HG02970 (cell line): ENCODE results near the gene LAS1L.
"Not testable (repeated sequence)": the region's sequence is repeated elsewhere in the genome, so short reads cannot be mapped to it uniquely, and the experiment has no call there.

ENCODE experiments used
- ATAC-seq: cut with Tn5 transposase; IDR thresholded peaks from one replicate; pipeline ENCODE4 v1.9.1; 2021; ENCODE audit warnings: mild to moderate bottlenecking, moderate library complexity, moderate number of reproducible peaks; ENCODE audit not compliant: unreplicated experiment, low FRiP score

Gene LAS1L

DNA sequence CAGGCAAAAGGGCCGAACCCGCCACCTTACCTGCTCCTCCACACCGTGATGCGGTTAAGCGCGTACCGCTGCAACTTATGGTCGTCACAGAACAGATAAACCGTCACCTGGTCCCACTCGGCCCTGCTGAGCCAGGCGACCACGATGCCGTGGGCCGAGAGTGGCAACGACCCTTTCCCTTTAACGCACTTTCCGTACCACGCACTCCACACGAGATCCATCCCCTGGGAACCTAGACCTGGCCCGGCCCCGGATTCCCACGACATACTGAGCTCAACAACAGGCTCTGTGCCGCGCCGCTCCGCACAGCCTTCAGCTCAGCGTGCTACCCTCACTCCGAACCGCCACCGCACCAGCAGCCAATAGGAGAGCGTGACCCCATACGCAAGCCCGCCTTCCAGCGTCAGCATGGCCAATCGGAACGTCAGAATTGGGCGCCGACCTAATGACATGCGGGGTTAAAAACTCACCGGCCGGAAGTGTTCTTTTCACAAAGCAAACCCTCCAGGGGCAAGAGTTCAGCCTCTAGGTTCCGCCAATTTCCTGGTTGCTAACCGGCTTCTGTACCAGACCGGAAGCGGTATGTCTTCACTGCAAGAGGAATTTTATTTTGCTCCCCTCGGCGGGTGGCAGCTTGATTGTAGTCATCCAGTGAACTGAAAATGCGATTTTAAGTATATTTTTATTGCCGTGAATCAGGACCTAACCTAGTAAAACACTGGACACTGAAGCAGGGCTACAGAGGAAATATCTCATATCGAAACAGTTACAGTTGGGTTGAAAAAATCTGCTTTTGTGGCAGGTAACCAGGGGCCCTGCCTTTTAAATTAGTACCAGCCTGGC is at the start of gene LAS1L:
TSS of gene LAS1L (minus strand) at position 338 of the 843 bp plus-strand sequence. CDS start at position 266, 72 bp downstream.
- ATAC-seq: peak; percentile 95

DNA sequence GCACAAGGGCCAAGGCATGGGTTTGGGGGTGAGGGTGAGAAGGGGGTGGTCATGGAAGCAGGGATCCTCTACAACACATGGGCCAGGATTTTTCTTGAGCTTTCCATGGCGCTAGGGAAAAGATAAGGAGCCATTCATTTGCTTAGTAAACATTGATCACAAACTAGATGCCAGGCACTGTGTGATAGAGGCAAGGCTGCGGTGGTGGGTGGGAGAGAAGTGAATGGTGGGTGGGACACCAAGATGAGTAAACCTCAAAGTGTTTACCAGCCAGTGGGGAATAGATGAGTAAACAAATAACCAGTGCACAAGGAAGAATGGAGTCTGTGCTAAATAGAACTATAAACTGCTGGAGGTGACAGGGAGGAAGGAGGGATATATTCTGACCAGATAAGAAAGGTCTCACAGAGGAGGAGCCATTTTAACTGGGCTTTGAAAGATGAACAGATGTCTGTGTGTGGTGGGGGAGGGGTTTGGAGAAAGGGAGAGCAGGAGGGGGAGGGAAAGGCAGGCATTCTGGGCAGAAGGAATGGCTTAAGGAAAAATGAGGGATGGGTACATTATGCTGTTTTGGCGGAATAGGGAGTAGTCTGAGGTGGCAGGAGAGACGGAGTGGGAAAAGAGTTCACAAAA is 48.0 kb upstream of the LAS1L start:
- ATAC-seq: no peak

DNA sequence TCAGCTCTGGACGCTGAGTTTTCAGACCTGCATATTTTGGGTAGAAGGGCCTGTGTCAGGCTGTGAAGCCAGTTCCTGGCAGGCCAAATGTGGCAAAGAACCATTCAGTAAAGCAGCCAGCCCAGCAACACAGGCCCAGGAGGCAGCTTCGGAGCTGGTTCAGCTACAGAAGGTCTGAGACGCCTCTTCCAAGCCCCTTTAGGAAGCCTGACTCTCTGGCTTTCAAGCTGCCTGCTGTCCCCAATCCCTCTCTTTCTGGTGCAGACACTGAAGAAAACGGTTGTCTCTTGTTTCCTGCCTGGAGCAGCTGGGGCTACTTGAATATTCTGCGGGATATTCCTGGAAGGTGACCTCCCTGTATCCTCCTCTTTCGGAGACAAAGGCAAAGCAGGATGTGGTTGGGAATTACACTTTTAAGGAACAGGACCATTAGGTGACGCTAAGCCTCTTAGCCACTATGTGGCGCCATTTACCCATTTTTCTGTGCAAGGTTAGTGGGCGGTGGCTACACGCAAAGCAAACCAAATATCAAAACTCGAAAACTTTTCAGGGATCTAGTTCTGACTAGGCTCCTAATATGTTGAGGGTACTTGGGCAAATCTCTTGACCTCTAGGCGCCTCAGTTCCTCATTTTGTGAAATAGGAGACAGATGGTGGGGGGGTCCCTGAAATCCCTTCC is 47.2 kb upstream of the LAS1L start:
- peak; percentile 77 for ATAC-seq

DNA sequence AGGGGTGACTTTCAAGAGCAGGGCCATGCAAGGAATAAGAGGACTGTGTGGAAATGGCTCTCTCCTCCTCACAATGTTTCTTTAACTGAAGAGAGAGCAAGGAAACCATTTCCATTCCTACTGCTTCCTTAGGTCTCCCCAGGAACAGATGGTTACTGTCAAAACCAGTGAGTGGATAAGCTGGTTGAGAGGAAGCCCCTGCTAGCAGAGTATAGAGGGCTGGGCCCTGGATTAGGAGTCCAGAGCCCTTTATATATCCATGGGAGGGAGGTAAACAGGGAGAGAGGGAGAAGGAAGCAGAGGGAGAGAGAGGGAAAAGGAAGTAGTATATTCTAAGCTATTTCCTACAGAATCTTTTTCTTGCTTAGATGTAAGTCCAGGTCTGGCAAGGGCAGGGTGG is 43.8 kb upstream of the LAS1L start:
- no peak for ATAC-seq

DNA sequence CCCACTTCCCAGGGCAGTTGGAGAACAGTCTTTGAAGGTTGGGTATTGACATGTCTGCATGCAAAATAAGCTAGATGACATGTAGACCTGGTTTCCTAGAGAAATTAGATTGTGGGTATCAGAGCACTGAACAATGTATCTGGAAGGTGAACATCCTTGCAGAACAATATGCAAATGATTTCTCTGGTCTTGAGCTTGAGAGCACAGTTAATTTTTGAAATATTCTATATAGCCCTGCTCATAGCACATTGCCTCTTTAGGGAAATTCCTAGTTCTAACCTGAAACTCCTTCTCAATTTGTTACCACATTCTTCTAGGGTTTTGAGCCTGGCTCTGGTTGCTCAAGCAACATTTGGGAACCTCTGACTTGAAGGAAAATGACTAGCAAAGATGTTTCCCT is 41.6 kb upstream of the LAS1L start:
- ATAC-seq: no peak

DNA sequence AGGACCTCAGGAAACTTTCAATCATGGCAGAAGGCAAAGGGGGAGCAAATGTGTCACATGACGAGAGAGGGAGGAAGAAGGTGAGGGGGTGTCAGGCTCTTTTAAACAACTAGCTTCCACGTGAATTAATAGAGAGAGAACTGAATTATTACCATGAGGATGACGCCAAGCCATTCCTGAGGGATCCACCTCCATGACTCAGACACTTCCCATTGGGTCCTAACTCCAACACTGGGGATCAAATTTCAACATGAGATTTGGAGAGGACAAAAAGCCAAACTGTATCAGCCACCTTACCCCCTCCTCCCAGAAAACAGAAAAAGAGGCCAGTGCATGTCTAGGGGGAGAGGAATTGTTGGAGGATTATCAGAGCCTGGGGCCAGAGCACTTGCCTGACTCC is 40.4 kb upstream of the LAS1L start:
- ATAC-seq: no peak

DNA sequence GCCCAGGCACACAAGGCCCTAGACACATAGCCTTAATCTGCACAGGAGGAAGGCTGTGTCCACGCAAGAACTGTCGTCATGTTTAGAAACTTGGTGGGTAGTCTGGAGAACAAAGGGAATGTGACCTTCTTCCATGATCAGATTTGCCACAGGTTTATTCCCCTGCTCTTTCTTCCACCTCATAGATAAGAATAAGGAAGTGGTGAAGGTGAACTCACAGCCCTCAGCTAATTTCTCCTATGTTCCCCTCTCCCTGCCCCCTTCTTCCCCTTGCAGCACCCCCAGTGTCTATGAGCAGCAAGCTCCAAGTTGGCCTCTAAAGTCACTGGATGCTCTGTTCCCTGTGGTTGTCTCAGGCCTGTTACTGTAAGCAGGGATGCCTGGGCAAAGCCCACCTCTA is 39.8 kb upstream of the LAS1L start:
- no peak for ATAC-seq

DNA sequence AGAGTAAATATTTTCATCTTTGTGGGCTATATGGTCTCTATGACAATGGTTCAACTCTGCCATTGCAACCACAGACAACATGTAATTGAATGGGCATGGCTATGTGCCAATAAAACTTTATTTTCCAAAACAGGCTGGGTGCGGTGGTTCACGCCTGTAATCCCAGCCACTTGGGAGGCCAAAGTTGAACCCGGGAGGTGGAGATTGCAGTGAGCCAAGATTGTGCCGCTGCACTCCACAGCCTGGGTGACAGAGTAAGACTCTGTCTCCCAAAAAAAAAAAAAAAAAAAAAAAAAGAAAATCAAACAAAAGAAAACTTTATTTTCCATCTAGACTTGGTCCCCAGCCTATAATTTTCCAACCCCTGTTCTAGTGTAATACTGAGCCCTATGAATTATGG is 38.4 kb upstream of the LAS1L start:
- no peak for ATAC-seq

DNA sequence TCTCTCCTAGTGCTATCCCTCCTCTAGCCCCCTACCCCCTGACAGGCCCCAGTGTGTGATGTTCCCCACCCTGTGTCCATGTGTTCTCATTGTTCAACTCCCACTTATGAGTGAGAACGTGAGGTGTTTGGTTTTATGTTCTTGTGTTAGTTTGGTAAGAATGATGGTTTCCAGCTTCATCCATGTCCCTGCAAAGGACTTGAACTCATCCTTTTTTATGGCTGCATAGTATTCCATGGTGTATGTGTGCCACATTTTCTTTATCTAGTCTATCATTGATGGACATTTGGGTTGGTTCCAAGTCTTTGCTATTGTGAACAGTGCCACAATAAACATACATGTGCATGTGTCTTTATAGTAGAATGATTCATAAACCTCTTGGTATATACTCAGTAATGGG is 28.3 kb upstream of the LAS1L start:
- ATAC-seq: not testable (repeated sequence)

DNA sequence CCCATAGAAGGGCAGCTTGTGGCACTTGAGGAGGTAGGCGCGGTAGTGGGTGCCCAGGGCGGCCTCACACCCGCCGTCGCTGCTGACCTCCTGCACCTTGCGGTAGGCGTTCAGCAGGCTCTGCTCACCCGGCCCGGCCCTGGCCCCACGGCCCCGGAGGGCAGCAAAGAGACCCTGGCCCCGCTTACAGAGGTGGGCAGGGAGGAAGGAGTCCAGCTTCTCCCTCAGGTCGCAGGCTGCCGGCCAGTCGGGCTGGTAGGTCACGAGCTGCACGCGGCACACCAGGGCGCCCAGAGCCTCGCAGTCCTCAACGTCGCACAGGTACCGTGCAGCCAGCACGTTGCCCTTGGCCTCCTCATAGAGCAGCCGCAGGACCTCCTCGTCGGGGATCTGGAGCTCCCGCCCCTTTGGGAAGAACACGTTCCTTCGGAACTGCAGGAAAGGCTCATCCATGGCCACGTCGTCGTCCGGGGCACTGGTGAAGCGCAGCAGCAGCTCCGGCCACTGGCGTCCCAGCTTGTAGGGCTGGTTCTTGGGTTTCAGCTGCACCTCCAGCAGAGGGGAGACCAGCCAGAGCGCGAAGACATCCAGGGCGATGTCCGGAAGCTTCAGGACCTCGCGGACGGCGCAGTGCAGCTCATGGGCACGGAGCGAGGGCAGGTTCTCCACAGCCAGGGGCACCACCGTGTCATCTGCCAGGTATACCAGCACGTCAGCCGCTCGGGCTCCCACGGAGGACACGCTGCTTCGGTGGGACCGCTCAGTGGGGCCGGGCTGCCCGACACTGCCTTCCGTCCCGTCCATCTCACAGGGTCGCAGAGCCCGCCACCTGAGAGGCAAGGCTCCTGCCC is 17.1 kb upstream of the LAS1L start:
- ATAC-seq: no peak

DNA sequence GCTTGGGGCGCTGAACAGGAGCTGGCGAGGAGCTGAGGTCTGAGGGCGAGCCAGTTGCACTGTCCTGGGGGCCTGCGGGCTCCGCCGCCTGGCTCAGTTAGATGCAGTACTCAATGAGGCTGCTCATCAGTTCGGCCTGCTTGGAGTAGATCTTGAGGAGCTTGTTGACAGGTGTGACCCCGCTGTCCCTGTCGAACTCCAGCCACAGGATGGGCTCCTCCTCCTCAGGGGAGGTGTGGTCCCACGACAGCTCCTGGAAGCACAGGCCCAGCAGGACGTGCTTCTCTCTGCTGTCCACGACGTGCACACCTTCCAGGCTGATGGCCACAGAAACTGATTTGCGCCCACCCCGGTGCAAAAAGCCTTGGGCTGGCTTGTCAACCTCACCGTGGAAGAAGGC is 16.5 kb upstream of the LAS1L start:
- no peak for ATAC-seq

DNA sequence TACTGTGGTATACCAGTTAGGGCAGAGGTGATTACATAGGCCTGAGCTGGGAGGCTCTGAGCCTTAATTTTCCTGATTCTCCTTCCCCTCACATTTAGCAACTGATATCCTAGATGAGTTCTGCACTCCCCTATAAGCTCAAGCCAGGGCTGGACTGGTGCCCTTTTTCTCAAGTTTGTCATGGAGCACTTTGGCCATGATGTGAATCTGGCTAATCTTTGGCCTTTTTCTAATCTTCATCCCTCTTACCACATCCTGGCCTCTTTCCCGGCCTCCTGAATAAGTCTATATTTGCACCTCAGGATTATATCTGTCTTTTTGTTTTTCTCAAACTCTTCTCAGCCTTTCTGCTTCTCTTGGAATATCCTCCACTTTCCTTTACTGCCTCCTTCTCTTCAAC is 10.9 kb upstream of the LAS1L start:
- no peak for ATAC-seq

DNA sequence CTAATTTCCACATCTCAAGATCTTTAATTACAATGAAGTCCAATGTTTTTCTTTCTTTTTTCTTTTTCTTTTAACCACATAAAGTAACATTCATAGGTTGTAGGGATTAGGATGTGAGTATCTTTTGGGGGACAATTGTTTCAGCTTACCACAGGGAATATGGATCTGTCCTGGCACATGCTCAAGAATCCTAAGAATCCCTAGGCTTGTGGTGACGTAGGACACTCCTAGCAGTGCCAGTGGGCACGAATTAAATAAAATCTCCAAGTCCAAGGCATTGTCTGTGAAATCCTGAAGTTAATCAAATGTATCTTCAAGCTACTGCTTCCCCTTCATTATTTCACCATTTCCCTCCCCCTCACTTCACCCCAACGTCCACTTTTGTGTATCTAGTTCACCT is 2.6 kb upstream of the LAS1L start:
- no peak for ATAC-seq

DNA sequence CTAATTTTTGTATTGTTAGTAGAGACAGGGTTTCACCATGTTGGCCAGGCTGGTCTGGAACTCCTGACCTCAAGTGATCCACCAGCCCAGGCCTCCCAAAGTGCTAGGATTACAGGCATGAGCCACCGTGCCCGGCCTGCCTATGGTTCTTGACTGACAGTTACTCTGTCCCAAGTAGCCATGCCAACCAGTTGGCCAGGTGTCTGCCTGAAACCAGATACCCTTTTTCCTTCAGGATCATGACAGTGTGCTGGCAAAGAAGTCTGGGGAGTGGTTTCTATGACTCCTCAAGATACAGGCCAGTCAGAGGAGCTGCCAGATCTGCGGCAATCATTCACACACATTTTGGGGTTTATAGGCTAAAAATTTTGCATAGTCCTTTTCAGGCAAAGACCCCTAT is 1.7 kb upstream of the LAS1L start:
- no peak for ATAC-seq

DNA sequence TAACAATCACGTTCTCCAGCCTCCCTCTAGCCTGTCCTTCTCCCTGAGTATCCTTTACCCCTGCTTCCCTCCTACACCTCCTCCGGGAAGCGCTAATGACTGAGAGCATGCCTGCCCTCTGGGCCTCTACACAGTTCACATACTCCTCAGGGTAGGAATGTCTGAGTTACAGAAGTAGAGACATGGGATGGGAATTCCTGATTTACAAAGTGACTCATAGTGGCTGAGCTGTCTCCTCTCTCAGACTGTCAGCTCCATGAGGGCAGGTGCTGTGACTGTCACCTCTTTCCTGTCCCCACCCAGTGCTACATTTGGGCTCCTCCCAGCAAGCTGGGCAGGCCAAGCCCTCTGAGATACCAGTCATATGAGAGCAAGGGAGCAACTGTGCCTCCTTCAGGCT is 2.6 kb downstream of the LAS1L start:
- ATAC-seq: no peak

DNA sequence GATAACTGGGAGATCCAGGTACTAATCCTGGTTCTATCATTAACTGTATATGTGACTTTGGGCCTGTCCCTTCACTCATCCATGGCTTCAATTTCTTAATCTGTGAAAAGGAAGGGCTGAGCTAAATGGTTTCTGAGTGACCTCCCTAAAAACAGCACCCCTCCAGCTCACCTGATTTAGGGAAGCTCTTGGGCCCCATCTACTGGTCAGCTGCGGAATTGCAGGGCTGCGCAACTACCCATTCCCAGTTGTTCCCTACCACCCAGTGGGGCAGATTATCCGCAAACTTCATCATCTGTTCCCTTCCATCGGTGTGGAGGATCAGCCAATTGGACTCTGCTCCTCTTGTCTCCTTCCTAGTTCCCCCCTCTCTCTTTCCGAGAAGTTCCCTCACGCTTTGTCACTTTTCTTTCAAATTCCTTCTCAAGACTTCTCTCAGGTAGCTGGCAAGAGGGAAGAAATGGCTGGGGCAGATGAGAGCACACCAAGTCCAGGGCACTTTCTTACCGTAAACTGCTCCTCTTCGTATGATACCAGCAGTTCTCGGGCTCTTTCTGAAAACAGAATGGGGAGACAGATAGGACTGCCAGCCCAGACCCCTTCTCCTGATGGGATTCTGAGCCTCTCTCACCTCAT is 5.8 kb downstream of the LAS1L start:
- no peak for ATAC-seq

DNA sequence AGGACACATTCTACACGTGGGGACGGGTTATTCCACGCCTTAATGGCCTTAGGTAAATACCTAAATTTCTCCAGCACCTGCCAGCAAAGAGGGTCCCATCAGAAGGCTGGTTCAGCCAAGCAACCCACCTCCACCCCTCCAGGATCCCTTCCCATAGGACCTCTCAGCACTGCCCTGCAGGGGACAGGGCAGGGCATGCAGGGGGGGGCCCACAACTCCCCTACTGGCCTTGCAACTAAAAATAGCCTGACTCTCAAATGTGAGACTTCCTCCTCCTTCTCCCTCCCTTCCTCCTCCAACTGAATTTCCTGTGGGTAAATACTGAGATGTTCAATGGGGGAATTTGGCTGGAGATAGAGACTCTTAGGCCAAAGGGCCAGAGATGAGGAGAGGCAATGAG is 6.3 kb downstream of the LAS1L start:
- ATAC-seq: no peak

DNA sequence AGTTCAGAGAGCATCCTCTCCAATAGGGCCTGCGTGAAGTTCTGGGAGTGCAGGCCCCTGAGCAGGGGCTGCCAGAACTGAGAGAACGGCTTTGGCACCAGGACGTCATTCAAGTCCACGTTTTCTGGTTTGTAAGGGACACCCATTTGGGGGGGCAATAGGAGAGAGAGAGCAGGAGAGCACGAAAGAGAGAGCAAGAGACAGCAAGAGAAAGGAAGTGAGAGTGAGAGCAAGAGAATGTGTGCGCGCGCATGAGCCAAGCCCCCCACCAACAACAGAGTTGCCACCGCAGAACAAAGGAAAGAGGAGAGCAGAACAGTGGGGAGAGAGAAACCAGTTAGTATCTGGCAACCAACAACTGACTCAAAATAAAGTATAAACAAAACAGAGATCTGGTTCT is 10.4 kb downstream of the LAS1L start:
- no peak for ATAC-seq

DNA sequence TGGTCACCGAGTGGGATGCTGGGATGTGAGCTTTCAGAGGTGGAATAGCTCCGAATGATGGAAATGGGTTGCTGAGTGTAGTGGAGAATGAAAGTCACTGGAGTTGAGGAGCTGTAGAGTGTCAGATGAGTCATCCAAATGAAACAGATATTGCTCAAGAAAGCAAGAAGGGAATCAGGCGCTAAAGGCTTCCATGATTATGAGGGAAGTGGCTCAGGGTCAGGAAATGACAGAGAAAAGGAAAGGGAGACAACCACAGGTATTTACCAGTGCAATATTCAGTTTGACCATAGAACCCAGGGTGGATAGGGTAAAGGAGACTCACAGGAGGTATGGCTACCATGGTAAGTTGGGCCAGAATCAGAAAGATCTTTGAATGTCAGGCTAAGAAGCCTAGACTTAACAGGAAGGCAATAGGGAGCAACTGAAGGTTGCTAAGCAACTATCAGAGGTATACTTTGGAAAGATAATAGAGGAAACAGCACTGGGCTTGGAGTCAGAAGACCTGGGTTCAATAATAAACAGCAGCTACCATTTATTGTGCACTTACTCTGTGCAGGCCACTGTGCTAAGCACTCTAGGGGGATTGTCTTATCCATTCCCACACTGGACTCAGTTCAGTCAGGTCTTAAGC is 11.7 kb downstream of the LAS1L start:
- ATAC-seq: no peak

DNA sequence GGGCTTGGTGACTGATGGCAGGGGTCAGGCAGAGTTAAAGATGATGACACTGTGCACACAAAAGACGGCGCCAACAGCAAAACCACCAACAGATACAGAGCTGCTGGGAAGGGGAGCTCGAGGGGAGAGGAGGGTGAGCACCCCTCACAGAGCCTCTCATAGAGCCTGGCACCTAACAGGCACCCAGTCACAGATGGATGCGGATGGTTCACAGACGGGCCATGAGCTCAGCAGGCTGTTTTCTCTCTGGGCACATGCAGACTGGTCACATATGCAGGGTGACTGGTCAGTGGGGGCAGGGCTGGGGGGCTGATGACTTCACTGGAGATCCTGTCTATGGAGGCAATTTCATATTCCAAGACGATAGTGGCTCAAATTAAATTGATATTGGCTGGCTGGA is 15.1 kb downstream of the LAS1L start:
- ATAC-seq: not testable (repeated sequence)
